Karpas-422 (cell line): Measurements from ENCODE around the gene MEX3A. TPM values are rescaled to one million over a fixed set of nuclear protein-coding genes. Genes with fewer than 3 reads are reported as not detected.

Experiments used
- DNase-seq: peaks from one replicate; pipeline ENCODE4 v3.0.0-alpha.2; 2015
- H2AFZ ChIP-seq: fragments of 200-600 bp; sonication (generic); 2 replicates; pipeline ENCODE4 v1.6.1; 2014; ENCODE audit warnings: antibody characterized with exemption, low read length, mixed read lengths
- H3K27ac ChIP-seq: fragments of 200-600 bp; sonication (generic); 2 replicates; pipeline ENCODE4 v1.5.1; 2014; ENCODE audit warnings: mild to moderate bottlenecking, low read length, moderate library complexity
- H3K27me3 ChIP-seq: fragments of 200-600 bp; sonication (generic); 2 replicates; pipeline ENCODE4 v1.6.1; 2014; ENCODE audit warnings: low read length, mixed read lengths
- H3K36me3 ChIP-seq: fragments of 200-600 bp; sonication (generic); 2 replicates; pipeline ENCODE4 v1.6.1; 2014; ENCODE audit warnings: low read length, mixed read lengths; ENCODE audit not compliant: insufficient read depth
- H3K4me1 ChIP-seq: fragments of 200-600 bp; sonication (generic); 2 replicates; pipeline ENCODE4 v1.6.1; 2014; ENCODE audit warnings: mild to moderate bottlenecking, low read length, mixed read lengths
- H3K4me2 ChIP-seq: fragments of 200-600 bp; sonication (generic); 2 replicates; pipeline ENCODE4 v1.6.1; 2014; ENCODE audit warnings: low read length, low read depth, mild to moderate bottlenecking; ENCODE audit not compliant: poor library complexity, severe bottlenecking
- H3K4me3 ChIP-seq: fragments of 200-600 bp; sonication (generic); 2 replicates; pipeline ENCODE4 v1.5.1; 2014; ENCODE audit warnings: mild to moderate bottlenecking, antibody characterized with exemption, low read length, mixed read lengths
- H3K79me2 ChIP-seq: fragments of 200-600 bp; sonication (generic); 2 replicates; pipeline ENCODE4 v1.6.1; 2014; ENCODE audit warnings: mild to moderate bottlenecking, low read length, mixed read lengths
- H3K9ac ChIP-seq: fragments of 200-600 bp; sonication (generic); 2 replicates; pipeline ENCODE4 v1.6.0; 2014; ENCODE audit warnings: low read length
- H3K9me2 ChIP-seq: fragments of 200-600 bp; sonication (generic), shearing (Covaris generic); replicated peaks from 2 replicates; pipeline ENCODE4 v1.6.0; 2014; ENCODE audit warnings: mild to moderate bottlenecking, low read length, moderate library complexity; ENCODE audit not compliant: insufficient read depth
- H3K9me3 ChIP-seq: fragments of 300-700, 200-600 bp; sonication (generic); 2 replicates; pipeline ENCODE4 v1.6.1; 2014; ENCODE audit warnings: low read length, mixed read lengths
- H4K20me1 ChIP-seq: fragments of 200-600 bp; sonication (generic); 2 replicates; pipeline ENCODE4 v1.6.1; 2014; ENCODE audit warnings: mild to moderate bottlenecking, antibody characterized with exemption, low read length, low read depth; ENCODE audit not compliant: insufficient read depth
- total RNA-seq: library from RNA; depleted of rRNA; stranded (reverse); fragments of >200 nt; shearing (Covaris generic); gene quantifications from 2 replicates; pipeline ENCODE4 v1.2.3, GENCODE V29; 2014; ENCODE audit warnings: low replicate concordance; rRNA removed

MEX3A gene
- total RNA-seq, 1 experiment from 2014 or later: 2.3 TPM

DNA sequence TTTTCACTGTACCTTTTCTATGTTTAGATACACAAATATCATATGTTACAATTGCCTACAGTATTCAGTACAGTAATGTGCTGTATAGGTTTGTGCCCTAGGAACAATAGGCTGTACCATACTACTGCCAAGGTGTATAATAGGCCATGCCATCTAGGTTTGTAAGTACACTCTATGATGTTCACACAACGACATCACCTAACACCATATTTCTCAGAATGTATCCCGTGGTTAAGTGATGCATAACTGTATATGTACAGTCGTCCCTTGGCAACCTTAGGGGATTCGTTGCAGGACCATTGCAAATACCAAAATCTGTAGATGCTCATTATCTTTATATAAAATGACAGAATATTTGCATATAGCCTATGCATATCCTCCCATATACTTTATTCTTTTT lies 55.7 kb downstream of the MEX3A start:
- Histone ChIP-seq H3K4me3 (no peak overlapping the region), H3K27ac (no peak overlapping the region), H3K36me3 (no peaks in the 10 kb centered on the region), H4K20me1 (no peaks in the 10 kb centered on the region), H3K27me3 (no peaks in the 10 kb centered on the region), H3K9me2 (no peaks in the 10 kb centered on the region), H3K4me1 (peaks cover 3% of the 10 kb centered on the region; the same call in 1 of the 2 replicates), H3K9me3 (no peaks in the 10 kb centered on the region), H3K79me2 (no peaks in the 10 kb centered on the region), H3K9ac (no peak overlapping the region), H2AFZ (no peak overlapping the region), H3K4me2 (no peak overlapping the region)
- DNase-seq: no peak

DNA sequence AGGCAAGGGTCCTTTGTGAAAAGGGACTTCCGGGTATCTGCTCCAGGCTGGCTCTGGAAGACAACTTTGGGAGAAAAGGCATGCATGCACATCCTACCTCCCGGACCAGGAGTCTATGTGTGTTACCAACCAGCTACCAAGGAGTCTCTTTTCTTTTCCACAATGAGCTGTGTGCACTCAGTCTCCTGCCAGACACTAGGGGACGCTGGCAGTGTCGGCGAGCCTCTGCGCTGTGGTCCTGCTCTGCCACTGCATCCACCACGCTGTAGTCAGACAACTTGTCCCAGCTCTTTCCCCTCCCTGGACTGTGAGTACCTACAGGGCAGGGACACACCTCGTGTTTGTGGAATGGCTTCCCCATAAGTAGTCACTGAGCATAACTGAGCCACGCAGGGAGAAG lies 56.4 kb downstream of the MEX3A start:
- Histone ChIP-seq H3K9me3 (no peaks in the 10 kb centered on the region), H4K20me1 (no peaks in the 10 kb centered on the region), H3K4me2 (no peak overlapping the region), H2AFZ (peak overlapping the region; percentile 34; the same call in 1 of the 2 replicates), H3K9me2 (no peaks in the 10 kb centered on the region), H3K9ac (no peak overlapping the region), H3K27me3 (no peaks in the 10 kb centered on the region), H3K27ac (no peak overlapping the region), H3K4me3 (no peak overlapping the region), H3K4me1 (peaks cover 6% of the 10 kb centered on the region), H3K36me3 (no peaks in the 10 kb centered on the region), H3K79me2 (no peaks in the 10 kb centered on the region)
- DNase-seq: peak; percentile 86

DNA sequence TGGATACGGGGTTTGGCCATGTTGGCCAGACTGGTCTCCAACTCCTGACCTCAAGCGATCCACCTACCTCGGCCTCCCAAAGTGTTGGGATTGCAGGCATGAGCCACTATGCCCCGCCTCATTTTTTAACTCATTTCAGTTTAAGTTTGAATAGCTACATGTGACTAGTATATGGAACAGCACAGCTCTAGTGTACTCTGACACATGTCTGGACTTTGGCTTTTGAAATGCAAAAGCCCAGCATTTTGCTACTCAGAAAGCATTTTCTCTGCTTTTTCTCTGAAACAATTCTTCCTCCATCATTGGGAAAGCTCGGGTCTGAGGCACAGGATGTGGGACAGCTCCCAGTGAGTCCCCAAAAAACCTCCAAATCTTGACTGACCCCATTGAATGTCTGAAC lies 57.5 kb downstream of the MEX3A start:
- Histone ChIP-seq H4K20me1 (peaks cover 5% of the 10 kb centered on the region; the same call in 1 of the 2 replicates), H3K4me3 (no peak overlapping the region), H3K27me3 (no peaks in the 10 kb centered on the region), H3K4me2 (no peak overlapping the region), H3K9ac (no peak overlapping the region), H3K9me2 (no peaks in the 10 kb centered on the region), H3K27ac (no peak overlapping the region), H3K36me3 (no peaks in the 10 kb centered on the region), H3K79me2 (peaks cover 10% of the 10 kb centered on the region), H2AFZ (no peak overlapping the region), H3K9me3 (no peaks in the 10 kb centered on the region), H3K4me1 (peaks cover 11% of the 10 kb centered on the region)
- DNase-seq: no peak

Other genes starting within 250 kb of the MEX3A start
- gene GON4L, start 225.3 kb downstream of the MEX3A start, total RNA-seq: 32.9 and 40.3 TPM in 2 replicates
- 40.8 and 51.2 TPM in 2 replicates for gene SYT11, start 222.9 kb downstream of the MEX3A start, total RNA-seq
- gene RIT1, start 171.1 kb downstream of the MEX3A start, total RNA-seq: 12.2 and 12.8 TPM in 2 replicates
- gene KHDC4, start 148.1 kb downstream of the MEX3A start, total RNA-seq: 42.7 and 63.2 TPM in 2 replicates
- gene RXFP4, start 140.8 kb downstream of the MEX3A start, total RNA-seq: not detected in 2 replicates
- gene ARHGEF2, start 103.9 kb downstream of the MEX3A start, total RNA-seq: 85.1 and 207 TPM in 2 replicates
- 145 and 205 TPM in 2 replicates for gene SSR2, start 61.5 kb downstream of the MEX3A start, total RNA-seq
- 29.1 and 37.9 TPM in 2 replicates for gene UBQLN4, start 28.7 kb downstream of the MEX3A start, total RNA-seq
- 106 and 167 TPM in 2 replicates for gene LAMTOR2, start 27.7 kb downstream of the MEX3A start, total RNA-seq
- gene RAB25, start 21.3 kb downstream of the MEX3A start, total RNA-seq: not detected in 2 replicates
- gene LMNA, start 32.2 kb upstream of the MEX3A start, total RNA-seq: 27.5 and 41.6 TPM in 2 replicates
- 46.7 and 66.7 TPM in 2 replicates for gene SEMA4A, start 71.1 kb upstream of the MEX3A start, total RNA-seq
- 16.8 and 24.0 TPM in 2 replicates for gene SLC25A44, start 111.6 kb upstream of the MEX3A start, total RNA-seq
- 40.1 and 51.2 TPM in 2 replicates for gene PMF1, start 130.5 kb upstream of the MEX3A start, total RNA-seq
- 0.18 and 0.48 TPM in 2 replicates for gene BGLAP, start 159.7 kb upstream of the MEX3A start, total RNA-seq
- 7.6 and 10.0 TPM in 2 replicates for gene PAQR6, start 165.6 kb upstream of the MEX3A start, total RNA-seq
- 53.7 and 64.6 TPM in 2 replicates for gene SMG5, start 200.4 kb upstream of the MEX3A start, total RNA-seq
- gene TMEM79, start 201.9 kb upstream of the MEX3A start, total RNA-seq: 6.1 and 9.8 TPM in 2 replicates
- gene GLMP, start 213.2 kb upstream of the MEX3A start, total RNA-seq: 17.7 and 39.1 TPM in 2 replicates
- not detected in 2 replicates for gene VHLL, start 216.8 kb upstream of the MEX3A start, total RNA-seq